IPS-18a (cell line): ENCODE results near the gene NAA30.

ENCODE experiments used
- H3K27ac ChIP-seq: one replicate; pipeline ENCODE4 v1.5.1; 2013; ENCODE audit warnings: low read length
- H3K27me3 ChIP-seq: one replicate; pipeline ENCODE4 v1.6.1; 2013; ENCODE audit warnings: mild to moderate bottlenecking, low read length; ENCODE audit not compliant: control insufficient read depth, insufficient read depth
- H3K36me3 ChIP-seq: one replicate; pipeline ENCODE4 v1.6.1; 2013; ENCODE audit warnings: low read depth, low read length; ENCODE audit not compliant: control insufficient read depth
- H3K4me1 ChIP-seq: one replicate; pipeline ENCODE4 v1.6.1; 2013; ENCODE audit warnings: low read depth, low read length; ENCODE audit not compliant: control insufficient read depth
- H3K4me3 ChIP-seq: one replicate; pipeline ENCODE4 v1.5.1; 2013; ENCODE audit warnings: low read length
- H3K9ac ChIP-seq: one replicate; pipeline ENCODE4 v1.6.1; 2013; ENCODE audit warnings: mild to moderate bottlenecking, low read length, moderate library complexity
- H3K9me3 ChIP-seq: one replicate; pipeline ENCODE4 v1.6.1; 2013; ENCODE audit warnings: low read depth, low read length; ENCODE audit not compliant: control insufficient read depth

Gene NAA30

DNA sequence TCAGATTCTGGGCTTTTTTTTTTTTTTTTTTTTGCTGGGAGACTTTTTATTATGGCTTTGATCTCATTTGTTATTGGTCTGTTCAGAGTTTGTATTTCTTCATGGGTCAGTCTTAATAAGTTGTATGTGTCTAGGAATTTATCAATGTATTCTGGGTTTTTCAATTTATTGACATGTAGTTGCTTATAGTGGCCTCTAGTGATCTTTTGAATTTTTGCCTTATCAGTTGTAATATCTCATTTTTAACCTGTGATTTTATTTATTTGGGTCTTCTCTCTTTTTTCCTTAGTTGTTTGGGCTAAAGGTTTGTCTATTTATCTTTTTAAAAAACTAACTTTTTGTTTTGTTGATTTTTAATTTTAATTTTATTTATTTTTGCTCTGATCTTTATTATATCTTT, 45.5 kb downstream of the NAA30 start:
- Histone ChIP-seq H3K9me3 (no peaks in the 10 kb centered on the region), H3K4me3 (no peak overlapping the region), H3K9ac (no peak overlapping the region), H3K4me1 (no peaks in the 10 kb centered on the region), H3K27me3 (no peaks in the 10 kb centered on the region), H3K27ac (no peak overlapping the region), H3K36me3 (no peaks in the 10 kb centered on the region)

DNA sequence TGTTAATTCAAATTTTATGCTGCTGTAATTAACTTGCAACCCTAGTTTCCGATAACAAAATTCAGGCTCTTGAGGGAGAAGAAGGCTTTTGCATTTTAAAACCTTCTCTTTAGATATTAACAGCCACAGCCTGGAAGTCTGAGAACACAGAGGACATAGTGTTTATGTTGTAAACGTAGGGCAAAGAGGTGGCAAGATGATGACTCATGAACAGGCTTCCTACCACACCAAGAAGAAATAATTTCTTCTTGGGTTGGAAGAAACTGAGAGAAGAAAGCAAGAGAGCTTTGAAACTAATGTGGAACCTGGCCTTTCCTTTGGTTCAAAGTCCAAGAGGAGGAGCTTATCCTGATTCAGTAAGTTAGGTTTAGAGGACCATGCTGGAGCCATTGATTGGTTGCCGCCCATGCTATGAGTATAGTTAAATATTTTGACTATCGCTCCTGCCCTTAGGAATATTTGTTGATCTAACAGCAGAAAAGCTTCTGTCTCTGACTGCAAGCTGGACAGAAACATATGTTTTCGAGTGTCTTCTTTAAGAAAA, 71.5 kb downstream of the NAA30 start:
- Histone ChIP-seq H3K9me3 (no peaks in the 10 kb centered on the region), H3K36me3 (no peaks in the 10 kb centered on the region), H3K4me1 (no peaks in the 10 kb centered on the region), H3K27me3 (no peaks in the 10 kb centered on the region), H3K4me3 (no peak overlapping the region), H3K27ac (no peak overlapping the region), H3K9ac (no peak overlapping the region)

DNA sequence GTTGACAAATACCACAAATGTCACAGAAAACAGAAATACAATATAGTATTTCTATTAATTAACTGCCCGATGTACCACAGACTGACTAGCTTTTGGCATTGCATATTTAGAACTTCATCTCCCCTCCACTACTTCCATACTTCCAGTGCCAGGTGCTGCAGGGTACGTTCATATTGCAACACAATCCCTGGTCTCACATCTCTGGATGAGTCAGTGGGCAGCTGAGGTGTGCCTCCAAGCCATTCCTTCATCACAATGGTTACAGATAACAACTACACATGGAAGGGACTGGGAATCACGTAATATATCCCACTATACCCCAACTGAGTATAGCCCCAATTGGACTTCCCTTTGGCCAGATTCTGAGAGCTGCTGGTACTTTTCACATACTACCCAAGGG, 72.2 kb downstream of the NAA30 start:
- no peaks in the 10 kb centered on the region for H3K36me3 ChIP-seq
- H3K4me3 ChIP-seq: no peak overlapping the region
- no peak overlapping the region for H3K9ac ChIP-seq
- no peaks in the 10 kb centered on the region for H3K27me3 ChIP-seq
- no peaks in the 10 kb centered on the region for H3K4me1 ChIP-seq
- H3K9me3 ChIP-seq: no peaks in the 10 kb centered on the region
- no peak overlapping the region for H3K27ac ChIP-seq

DNA sequence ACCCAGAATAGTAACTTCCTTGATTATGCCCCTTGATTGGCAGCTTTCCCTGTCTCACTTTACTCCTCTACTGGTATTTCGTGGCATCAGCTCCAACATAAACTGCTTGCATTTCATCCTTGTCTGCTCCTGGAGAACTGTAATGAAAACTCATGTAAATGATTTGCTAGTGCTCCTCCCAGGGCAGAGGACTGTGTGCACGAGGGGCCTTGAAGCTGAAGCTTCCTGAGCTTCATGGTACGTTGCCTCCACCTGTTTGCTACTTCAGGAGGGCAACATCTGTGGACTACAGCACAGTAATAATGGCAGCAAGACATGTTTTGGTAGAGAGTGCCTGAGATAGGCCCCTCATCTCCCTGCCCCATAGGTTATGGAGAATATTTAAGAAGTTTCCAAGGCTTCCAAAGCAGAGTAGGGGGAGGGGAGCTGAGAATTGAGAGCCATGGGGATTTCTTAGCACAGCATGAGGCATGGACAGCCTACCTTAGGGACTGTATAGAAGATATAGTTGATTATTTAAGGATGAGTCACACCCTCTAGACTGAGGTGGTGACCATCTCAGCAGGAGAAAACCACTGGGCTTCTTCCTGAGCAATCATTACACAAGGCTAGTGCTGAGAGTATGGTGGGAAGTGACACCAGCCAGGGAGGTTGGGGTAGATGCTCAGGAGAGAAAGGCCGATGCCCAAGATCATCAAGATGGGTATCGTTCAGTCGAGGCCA, 73.8 kb downstream of the NAA30 start:
- no peak overlapping the region for H3K27ac ChIP-seq
- no peaks in the 10 kb centered on the region for H3K27me3 ChIP-seq
- H3K36me3 ChIP-seq: no peaks in the 10 kb centered on the region
- H3K4me3 ChIP-seq: no peak overlapping the region
- H3K4me1 ChIP-seq: no peaks in the 10 kb centered on the region
- H3K9me3 ChIP-seq: no peaks in the 10 kb centered on the region
- H3K9ac ChIP-seq: no peak overlapping the region
